Cardiac fibroblast (primary cell): ENCODE data around the gene CHST11.

ENCODE experiments used
- DNase-seq, 2 donors: peaks; one replicate each; pipeline versions ENCODE4 v3.0.0 to v3.0.0-alpha.2; 2010; ENCODE audit warnings: low read depth in 2 of 2
- H3K4me3 ChIP-seq, 2 donors: replicated peaks in 1 of 2; 1 replicate in 1 of 2; 2 replicates in 1 of 2; pipeline ENCODE4 v1.5.1; 2011; ENCODE audit warnings: low read depth in 2 of 2, low read length in 2 of 2, mild to moderate bottlenecking in 2 of 2, moderate library complexity in 1 of 2
- CTCF ChIP-seq: IDR thresholded peaks from one replicate; pipeline ENCODE4 v1.5.1; 2011; ENCODE audit warnings: low read depth, mild to moderate bottlenecking, low read length, inconsistent platforms

The CHST11 gene

GRCh38 chr12:104436790-104437189 lies 20.0 kb upstream of the CHST11 start:
- DNase-seq, result no peak
- no peak overlapping the region for H3K4me3 ChIP-seq
- TF ChIP-seq CTCF, result no peak

GRCh38 chr12:104438134-104438533 lies 18.6 kb upstream of the CHST11 start:
- no peak overlapping the region for H3K4me3 ChIP-seq
- DNase-seq, result no peak
- no peak for TF ChIP-seq CTCF

GRCh38 chr12:104439137-104439536 lies 17.6 kb upstream of the CHST11 start:
- DNase-seq, result no peak
- TF ChIP-seq CTCF, result no peak
- H3K4me3 ChIP-seq, result no peak overlapping the region

GRCh38 chr12:104443008-104443407 lies 13.7 kb upstream of the CHST11 start:
- DNase-seq, result no peak
- H3K4me3 ChIP-seq, result no peak overlapping the region
- TF ChIP-seq CTCF, result no peak

- no peak for TF ChIP-seq CTCF
- no peak for DNase-seq
- no peak overlapping the region for H3K4me3 ChIP-seq
Measured at GRCh38 chr12:104446646-104447421, 9.9 kb upstream of the CHST11 start.

GRCh38 chr12:104448031-104448430 lies 8.7 kb upstream of the CHST11 start:
- no peak for DNase-seq
- H3K4me3 ChIP-seq, result no peak overlapping the region
- TF ChIP-seq CTCF, result no peak

- H3K4me3 ChIP-seq, result no peak overlapping the region
- no peak for DNase-seq
- no peak for TF ChIP-seq CTCF
Measured at GRCh38 chr12:104448451-104448850, 8.3 kb upstream of the CHST11 start.
